GM18858 (cell line): Measurements from ENCODE around the gene TFF2.

Source experiments
- ATAC-seq: cut with Tn5 transposase; IDR thresholded peaks from one replicate; pipeline ENCODE4 v1.9.1; 2021; ENCODE audit not compliant: unreplicated experiment

TFF2 gene

DNA sequence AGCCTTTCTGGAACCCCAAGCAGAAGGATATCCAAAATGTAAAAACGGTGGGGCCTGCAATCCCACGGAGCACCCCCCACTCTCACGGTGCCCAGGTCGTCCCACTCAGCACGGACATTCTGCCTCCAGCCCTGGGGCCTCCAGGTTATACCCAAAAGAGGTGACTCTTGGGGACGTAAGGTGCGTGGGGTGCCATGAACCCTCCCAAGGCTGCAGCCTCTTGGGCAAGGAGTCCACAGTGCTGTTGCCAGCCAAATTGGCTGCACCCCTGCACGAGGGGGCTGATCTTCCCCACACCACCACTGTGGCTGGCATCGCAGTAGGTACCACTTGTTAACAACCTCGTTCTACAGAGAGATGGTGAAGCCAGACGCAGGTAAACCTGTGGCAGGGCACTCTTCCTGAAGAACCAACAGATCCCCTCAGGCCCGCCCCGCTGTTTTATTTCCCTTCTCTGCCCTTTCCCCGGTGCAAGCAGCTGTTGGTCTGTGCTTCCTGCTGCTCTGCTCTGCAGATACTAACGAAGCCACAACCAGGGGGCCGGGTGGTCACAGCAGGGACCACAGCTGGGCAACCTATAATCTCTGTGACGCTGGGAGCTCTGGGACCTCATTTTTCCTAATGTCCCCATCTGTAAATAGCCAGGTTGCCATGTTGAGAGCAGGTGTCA, 44.3 kb downstream of the TFF2 start:
- no peak for ATAC-seq

DNA sequence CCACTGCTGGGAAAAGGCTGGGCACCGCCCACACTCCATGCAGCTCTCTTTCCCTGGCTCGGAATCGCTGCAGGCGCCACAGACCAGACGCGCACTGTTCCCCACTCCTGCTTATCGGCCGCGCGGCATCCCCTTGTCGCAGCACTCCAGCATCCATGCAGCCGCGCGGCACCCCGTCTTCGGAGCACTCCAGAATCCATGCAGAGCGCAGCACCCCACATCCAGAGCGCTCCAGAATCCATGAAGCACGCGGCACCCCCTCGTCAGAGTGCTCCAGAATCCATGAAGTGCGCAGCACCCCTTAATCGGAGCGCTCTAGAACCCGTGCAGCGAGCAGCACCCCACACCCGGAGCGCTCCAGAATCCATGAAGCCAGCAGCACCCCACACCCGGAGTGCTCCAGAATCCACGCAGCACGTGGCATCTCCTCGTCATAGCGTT, 45.1 kb downstream of the TFF2 start:
- no peak for ATAC-seq

DNA sequence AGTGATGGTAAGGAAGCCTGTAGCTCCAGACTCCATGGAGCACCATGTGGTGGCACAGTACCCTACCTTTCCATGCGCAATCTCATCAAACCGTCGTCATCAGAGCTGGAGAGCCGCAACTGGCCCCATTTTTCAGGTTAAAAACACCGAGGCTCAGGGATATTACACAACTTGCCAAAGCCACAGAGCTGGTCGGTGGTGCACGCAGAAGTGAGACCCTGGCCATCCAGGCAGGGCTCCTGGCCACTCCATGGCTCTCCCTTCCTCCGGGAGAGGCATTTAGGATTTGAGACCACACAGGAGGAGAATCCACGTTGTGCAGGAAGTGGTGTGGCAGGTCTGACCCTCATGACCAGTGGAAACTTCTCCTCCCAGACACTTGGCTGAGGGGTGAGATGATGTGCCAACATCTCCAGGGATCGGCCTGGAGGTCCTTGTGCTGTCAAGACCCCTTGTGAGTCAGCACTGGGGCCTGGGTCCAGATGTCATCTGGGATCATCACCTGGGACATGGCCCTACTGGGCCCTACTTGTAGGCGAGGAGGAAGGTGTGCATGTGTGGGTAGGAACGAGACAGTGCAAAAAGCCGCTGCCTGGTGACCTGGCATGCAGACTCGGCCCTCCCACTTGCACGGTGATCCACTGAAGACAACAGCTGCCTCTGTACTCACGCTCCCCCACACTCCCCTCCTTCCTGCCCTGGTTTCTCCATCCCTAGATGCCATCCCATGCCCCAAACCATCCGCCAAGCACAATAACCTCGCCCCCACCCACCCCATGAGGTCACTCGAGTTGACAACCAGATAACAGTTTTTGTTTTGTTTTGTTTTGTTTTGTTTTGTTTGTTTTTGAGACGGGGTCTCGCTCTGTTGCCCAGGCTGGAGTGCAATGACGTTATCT, 46.0 kb downstream of the TFF2 start:
- no peak for ATAC-seq

DNA sequence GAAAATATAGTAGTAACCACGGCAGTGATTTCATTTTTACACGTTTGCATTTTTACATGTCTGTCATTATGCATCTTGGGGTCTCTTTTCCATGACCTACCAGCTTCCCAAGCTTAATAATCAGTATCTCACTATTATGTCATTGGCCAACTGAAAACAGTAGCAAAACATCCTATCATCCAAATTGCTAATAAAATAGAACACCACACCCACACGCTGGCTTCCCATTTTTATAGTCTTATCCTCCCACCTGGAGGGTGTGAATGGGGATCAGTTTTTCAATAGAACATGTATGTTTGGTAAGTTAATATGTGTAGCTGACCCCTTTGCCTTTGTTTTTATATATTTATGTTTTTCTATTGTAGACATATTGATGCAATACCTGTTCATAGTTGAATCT, 47.4 kb downstream of the TFF2 start:
- ATAC-seq, result no peak

DNA sequence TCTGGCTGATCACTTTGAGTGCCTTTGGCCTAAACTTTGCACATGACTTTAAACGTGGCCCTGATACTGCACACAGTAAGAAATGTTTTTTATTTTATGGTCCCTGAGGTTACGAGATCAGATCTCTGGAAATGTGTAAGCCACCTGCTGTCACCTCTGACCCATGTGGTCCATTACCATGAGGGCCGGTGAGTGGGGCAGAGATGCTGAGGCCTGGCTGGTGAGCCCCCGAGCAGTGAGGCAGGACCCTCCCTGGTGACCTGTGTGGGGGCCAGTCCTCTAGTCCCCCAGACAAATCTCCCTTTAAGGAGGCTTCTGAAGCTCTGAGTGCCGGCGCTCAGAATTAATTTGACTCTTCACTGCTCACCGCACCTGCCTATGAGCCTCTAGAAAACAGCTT, 48.0 kb downstream of the TFF2 start:
- ATAC-seq, result no peak

DNA sequence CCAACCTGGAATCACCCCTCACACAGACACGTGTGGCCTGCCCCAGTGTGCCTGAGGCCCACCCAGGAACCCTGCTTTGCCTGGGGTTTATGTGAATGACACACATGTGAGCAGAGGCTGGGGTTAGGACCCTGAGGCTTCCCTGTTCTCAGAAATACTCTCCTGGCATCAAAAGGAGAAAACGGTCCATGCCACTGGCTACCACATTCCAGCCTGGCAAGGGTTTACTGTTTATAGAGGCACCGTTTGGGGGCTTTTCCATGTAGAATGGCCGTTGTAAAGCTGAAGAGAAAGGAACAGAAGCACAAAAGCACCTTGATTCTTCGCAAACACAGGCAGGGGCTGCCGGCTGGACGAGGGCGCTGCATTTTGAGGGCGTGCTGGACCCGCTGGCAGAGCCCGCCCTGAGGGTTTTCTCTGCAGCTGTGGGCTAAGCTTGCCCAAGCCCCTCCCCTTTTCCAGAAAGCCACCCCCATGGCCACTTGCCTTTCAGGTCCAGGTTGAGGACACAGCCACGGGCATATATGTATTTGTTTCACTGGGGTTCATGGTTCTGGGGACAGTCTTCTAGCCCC, 48.6 kb downstream of the TFF2 start:
- no peak for ATAC-seq

DNA sequence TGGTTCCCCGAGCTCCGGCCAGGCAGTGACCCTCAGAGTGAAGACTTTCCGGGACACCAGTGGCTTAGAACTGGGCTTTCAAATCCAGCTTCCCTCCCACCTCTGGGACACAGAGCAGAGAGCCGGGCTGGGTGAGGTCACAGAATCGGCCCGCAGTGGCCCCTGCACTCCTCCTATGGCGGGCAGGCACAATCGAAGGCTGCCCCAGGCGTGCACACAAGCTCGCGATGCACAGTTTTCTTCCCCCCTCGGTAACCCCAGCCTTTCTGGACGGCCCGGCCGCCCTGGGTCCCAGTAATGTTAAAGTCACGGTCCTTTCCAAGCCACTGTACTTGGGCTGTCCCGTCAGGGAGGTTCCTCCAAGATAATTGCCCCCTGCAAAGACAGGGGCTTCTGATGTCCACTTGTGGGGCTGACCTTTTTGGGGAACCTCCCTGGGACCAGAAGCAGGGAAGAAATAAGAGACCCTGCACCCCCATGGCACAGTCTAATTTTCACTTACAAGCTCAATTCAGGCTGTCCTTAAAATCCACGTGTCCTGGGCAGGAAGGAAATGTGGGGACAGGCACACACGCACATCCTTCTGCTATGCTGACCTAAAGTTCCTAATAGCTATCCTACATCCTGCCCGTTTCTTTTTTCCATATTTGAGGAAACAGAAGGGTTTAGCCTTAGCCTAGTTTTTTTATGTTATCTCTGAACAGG, 49.3 kb downstream of the TFF2 start:
- ATAC-seq, result no peak

DNA sequence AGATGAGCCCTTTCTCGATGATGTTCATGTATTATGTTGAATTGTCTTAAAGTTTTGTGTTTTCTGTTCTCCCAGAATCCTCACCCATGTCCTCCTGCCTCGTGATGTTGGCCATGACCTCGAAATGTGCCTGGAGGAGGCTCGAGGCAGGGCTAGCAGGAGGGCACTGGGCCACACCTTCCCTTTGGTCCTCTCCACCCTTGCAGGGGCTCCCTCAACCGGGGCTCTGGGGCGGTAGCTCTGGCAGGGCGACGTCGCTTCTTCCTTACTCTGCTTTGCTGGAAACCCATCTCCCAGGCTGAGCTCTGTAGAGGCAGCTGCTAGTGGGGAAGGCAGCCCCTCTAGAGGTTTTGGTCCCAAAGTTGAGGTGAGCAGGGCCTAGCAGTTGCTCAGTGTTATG, 49.8 kb downstream of the TFF2 start:
- no peak for ATAC-seq

DNA sequence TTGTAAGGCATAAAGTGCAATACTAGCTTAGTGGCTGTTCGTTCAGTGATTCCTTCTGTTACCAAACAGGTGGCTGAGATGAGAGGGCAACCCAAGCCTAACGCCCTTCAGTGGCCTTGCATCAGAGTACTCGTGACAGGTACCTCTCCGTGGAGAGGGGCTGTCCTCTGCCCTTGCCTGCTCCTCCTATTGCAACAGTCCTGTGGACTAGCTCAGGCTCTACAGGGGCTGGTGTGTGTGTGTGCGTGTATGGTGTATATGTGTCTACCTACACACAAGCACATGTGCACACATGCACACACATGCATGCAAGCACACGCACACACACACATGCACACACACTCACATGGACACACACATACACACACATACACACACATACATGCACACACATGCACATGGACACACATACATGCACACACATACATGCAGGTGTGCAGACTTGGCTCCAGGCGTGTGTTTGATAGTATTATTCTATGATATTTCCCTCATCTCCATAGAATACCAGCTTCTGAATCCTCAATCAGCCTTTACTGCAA, 50.7 kb downstream of the TFF2 start:
- ATAC-seq, result no peak

DNA sequence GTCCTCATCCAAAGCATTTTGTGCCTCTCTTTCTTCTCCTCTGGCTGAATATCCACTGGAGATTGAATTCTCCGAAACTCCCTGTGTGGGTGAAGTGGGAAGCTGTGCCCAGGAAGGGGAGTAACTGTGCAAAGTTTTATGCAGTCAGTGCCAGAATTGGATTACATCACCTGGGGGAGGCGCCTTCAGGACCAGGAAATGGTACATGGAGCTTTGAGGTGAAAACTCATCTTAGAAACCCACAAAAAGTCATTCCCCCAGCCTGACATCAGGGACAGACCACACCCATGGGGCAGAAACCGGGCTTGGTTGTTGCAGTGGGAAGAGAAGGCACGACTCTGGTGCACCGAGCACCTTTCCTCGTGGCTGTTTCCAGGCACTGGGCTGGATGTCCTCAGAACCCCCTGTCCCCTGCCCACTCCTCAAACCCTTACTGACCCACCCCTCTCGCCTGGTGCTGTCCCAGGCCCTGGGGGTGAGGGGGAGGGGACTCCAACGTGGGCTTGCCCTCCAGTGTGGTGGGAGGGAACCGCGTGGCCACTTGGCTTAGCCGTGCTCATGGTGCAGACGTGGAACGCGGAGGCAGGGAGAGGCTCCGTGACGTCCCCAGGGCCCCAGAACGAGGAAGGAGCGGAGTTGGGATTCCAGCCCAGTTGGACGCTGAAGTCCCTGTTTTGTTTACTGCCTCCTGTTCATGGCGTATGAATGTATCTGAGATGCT, 51.3 kb downstream of the TFF2 start:
- ATAC-seq, result no peak

DNA sequence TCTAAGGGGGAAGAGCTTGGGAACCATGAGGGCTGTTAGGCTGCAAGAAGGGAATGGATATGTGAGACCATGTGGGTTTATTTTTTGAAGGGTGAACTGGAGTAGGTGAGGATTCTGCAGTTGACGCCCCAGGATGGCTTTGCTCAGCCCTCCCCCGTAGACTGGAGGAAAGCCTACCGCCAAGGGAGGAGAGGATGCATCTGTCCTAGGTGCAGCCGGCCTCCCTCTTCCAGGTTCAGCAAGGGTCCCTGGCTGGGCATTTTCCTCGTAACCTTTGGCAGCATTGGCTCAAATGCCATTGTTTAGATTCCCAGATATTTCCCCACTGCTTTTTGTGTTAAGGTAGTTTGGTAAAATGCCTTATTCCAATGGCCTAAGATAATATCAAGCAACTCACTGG, 52.1 kb downstream of the TFF2 start:
- ATAC-seq, result no peak

DNA sequence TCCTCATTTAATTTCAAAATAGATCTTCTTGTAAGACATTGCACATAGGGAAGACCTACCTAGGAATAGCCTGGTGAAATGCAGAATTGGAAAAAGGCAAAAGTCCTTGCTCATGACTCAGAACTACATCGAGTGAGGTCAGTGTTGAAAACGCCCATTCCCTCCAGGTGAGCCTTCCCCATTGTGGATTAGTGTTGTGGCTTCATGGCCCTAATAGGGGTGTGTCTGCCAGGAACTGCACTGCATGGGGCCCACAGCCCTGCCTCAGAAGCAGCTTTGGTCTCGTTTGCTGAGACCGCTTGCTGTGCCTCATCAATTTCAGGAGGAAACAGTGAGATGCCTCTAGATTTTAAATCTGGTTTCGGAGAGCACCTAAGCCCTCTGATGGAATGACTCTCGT, 52.6 kb downstream of the TFF2 start:
- no peak for ATAC-seq

DNA sequence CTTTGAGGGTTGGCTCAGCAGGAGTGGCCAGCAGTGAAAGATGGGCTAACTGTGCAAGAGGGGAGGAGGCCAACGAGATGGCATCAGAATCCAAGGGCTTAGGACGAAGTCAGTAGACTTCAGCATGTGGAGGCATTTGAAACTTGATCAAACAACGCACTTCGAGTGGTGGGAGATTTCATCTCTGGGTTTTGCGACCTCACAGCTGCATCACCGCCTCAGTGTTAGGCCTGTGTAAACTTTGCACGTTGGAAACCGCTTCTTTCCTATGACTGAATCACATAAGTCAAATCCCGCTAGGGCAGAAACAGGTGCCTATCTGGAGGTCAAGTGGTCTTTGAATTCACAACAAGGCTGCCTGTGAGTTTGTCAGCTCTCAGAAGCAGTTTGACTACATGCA, 53.4 kb downstream of the TFF2 start:
- no peak for ATAC-seq

DNA sequence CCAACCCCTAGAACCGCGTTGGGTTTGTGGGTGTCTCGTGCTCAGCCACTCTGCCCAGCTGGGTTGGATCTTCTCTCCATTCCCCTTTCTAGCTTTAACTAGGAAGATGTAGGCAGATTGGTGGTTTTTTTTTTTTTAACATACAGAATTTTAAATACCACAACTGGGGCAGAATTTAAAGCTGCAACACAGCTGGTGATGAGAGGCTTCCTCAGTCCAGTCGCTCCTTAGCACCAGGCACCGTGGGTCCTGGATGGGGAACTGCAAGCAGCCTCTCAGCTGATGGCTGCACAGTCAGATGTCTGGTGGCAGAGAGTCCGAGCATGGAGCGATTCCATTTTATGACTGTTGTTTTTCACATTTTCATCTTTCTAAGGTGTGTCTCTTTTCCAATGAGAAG, 54.3 kb downstream of the TFF2 start:
- no peak for ATAC-seq
